NCI-H1694 (cell line): ENCODE results near the gene AIPL1.

Experiments
- DNase-seq: peaks from one replicate; lab custom pipeline; 2025; lab: John Stamatoyannopoulos, UW

Gene AIPL1

GRCh38 chr17:6413065-6413464 is 21.9 kb downstream of the AIPL1 start:
- DNase-seq, result peak; percentile 83

- no peak for DNase-seq
Observed at GRCh38 chr17:6408735-6409134, 26.2 kb downstream of the AIPL1 start.

- no peak for DNase-seq
Observed at GRCh38 chr17:6408276-6408675, 26.6 kb downstream of the AIPL1 start.

GRCh38 chr17:6402258-6402657 is 32.7 kb downstream of the AIPL1 start:
- DNase-seq, result no peak

GRCh38 chr17:6398955-6399354 is 36.0 kb downstream of the AIPL1 start:
- no peak for DNase-seq

GRCh38 chr17:6394055-6394606 is 40.8 kb downstream of the AIPL1 start:
- no peak for DNase-seq

GRCh38 chr17:6393351-6393952 is 41.5 kb downstream of the AIPL1 start:
- DNase-seq, result no peak

GRCh38 chr17:6392609-6393350 is 42.1 kb downstream of the AIPL1 start:
- no peak for DNase-seq

- DNase-seq, result no peak
Observed at GRCh38 chr17:6388416-6388815, 46.5 kb downstream of the AIPL1 start.

- DNase-seq, result no peak
Observed at GRCh38 chr17:6387858-6388257, 47.1 kb downstream of the AIPL1 start.

- no peak for DNase-seq
Observed at GRCh38 chr17:6387442-6387841, 47.5 kb downstream of the AIPL1 start.

GRCh38 chr17:6386041-6386630 is 48.8 kb downstream of the AIPL1 start:
- DNase-seq, result no peak

GRCh38 chr17:6384481-6384880 is 50.4 kb downstream of the AIPL1 start:
- DNase-seq, result no peak

- no peak for DNase-seq
Observed at GRCh38 chr17:6381526-6382465, 53.1 kb downstream of the AIPL1 start.

- no peak for DNase-seq
Observed at GRCh38 chr17:6380915-6381438, 53.9 kb downstream of the AIPL1 start.

- DNase-seq, result no peak
Observed at GRCh38 chr17:6377906-6378305, 57.0 kb downstream of the AIPL1 start.

- DNase-seq, result no peak
Observed at GRCh38 chr17:6376931-6377361, 58.0 kb downstream of the AIPL1 start.

- no peak for DNase-seq
Observed at GRCh38 chr17:6374761-6375312, 60.1 kb downstream of the AIPL1 start.

GRCh38 chr17:6374271-6374691 is 60.6 kb downstream of the AIPL1 start:
- DNase-seq, result no peak
